Bronchial epithelial cell (primary cell): ENCODE measurements around the gene P4HB. TPM values are rescaled to one million over a fixed set of nuclear protein-coding genes. Genes with fewer than 3 reads are reported as not detected.

Experiments
- DNase-seq: peaks from one replicate; pipeline ENCODE4 v3.0.0-alpha.2; 2010; ENCODE audit warnings: low read depth
- FAIRE-seq: peaks from 2 replicates; lab custom pipeline; 2011; peaks lifted over from hg19 to GRCh38; lab: Jason Lieb, UNC
- H3K27me3 ChIP-seq: 2 replicates; pipeline ENCODE4 v1.5.1; 2011; ENCODE audit warnings: low read length; ENCODE audit not compliant: control insufficient read depth, insufficient read depth
- H3K36me3 ChIP-seq: 2 replicates; pipeline ENCODE4 v1.5.1; 2011; ENCODE audit warnings: low read length; ENCODE audit not compliant: control insufficient read depth, insufficient read depth
- H3K4me3 ChIP-seq: 2 replicates; pipeline ENCODE4 v1.5.1; 2011; ENCODE audit warnings: mild to moderate bottlenecking, low read depth, low read length, control low read depth
- total RNA-seq: library from RNA; depleted of rRNA; stranded (reverse); fragments of >200 nt; gene quantifications from 2 replicates; pipeline ENCODE4 v1.2.1, GENCODE V29; 2014
- TF ChIP-seq, protein P1 (sequence below): IDR thresholded peaks from 2 replicates; pipeline ENCODE4 v1.5.1; 2011; ENCODE audit warnings: mild to moderate bottlenecking, moderate library complexity, low read length, control low read depth, inconsistent platforms; ENCODE audit not compliant: insufficient read depth, severe bottlenecking

Gene P4HB
- 673 and 821 TPM in 2 replicates for total RNA-seq

- no peak for DNase-seq
- peaks cover 29% of the 10 kb centered on the region for H3K36me3 ChIP-seq
- TF ChIP-seq, protein P1, sequence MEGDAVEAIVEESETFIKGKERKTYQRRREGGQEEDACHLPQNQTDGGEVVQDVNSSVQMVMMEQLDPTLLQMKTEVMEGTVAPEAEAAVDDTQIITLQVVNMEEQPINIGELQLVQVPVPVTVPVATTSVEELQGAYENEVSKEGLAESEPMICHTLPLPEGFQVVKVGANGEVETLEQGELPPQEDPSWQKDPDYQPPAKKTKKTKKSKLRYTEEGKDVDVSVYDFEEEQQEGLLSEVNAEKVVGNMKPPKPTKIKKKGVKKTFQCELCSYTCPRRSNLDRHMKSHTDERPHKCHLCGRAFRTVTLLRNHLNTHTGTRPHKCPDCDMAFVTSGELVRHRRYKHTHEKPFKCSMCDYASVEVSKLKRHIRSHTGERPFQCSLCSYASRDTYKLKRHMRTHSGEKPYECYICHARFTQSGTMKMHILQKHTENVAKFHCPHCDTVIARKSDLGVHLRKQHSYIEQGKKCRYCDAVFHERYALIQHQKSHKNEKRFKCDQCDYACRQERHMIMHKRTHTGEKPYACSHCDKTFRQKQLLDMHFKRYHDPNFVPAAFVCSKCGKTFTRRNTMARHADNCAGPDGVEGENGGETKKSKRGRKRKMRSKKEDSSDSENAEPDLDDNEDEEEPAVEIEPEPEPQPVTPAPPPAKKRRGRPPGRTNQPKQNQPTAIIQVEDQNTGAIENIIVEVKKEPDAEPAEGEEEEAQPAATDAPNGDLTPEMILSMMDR: no peak
- peak within 1 kb of the TSS; percentile 81 for H3K4me3 ChIP-seq
- no peaks in the 10 kb centered on the region for H3K27me3 ChIP-seq
- no peak for FAIRE-seq
These were observed at the start of gene P4HB for GRCh38 chr17:81859906-81860755. Gene P4HB, minus strand, starts transcription at chr17:81860535. Its CDS starts 64 bp downstream, at chr17:81860471.

DNA sequence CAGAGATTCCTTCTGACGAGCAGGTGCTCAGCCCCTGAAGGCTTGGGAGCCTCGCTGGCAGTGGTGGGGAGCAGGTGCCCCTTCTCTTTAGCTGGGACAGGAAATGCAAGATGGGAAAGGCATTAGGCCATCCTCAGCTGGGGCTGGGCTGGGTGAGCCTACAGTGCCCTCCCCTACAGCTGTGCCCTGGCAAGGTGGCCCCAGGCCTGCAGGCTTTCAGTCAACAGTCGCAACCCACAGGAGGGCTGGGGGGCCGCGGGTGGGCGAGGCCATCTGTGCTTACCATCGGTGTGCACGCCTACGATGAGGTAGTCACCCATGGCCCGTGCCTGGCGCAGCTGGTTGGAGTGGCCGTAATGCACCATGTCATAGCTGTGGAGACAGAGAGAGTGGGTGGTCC is 48.9 kb upstream of the P4HB start:
- no peaks in the 10 kb centered on the region for H3K27me3 ChIP-seq
- H3K4me3 ChIP-seq: no peak overlapping the region
- TF ChIP-seq, protein P1: no peak
- peaks cover 47% of the 10 kb centered on the region for H3K36me3 ChIP-seq
- FAIRE-seq (no peak), DNase-seq (no peak)

- no peaks in the 10 kb centered on the region for H3K27me3 ChIP-seq
- no peak for FAIRE-seq
- TF ChIP-seq, protein P1: no peak
- peaks cover 44% of the 10 kb centered on the region for H3K36me3 ChIP-seq
- H3K4me3 ChIP-seq: no peak overlapping the region
- no peak for DNase-seq
These were observed 48.5 kb upstream of the P4HB start for GRCh38 chr17:81908793-81909192.

- no peaks in the 10 kb centered on the region for H3K27me3 ChIP-seq
- no peak overlapping the region for H3K4me3 ChIP-seq
- TF ChIP-seq, protein P1: no peak
- H3K36me3 ChIP-seq: peaks cover 35% of the 10 kb centered on the region
- FAIRE-seq (no peak), DNase-seq (no peak)
These were observed 47.1 kb upstream of the P4HB start for GRCh38 chr17:81907219-81908145.

GRCh38 chr17:81906476-81907218 is 46.3 kb upstream of the P4HB start:
- DNase-seq: no peak
- Histone ChIP-seq H3K27me3 (no peaks in the 10 kb centered on the region), H3K4me3 (no peak overlapping the region), H3K36me3 (peaks cover 30% of the 10 kb centered on the region)
- FAIRE-seq: no peak
- TF ChIP-seq, protein P1: peak; percentile 32
